GM12878 (cell line): ENCODE measurements around the gene ERC1. TPM values are rescaled to one million over a fixed set of nuclear protein-coding genes. Genes with fewer than 3 reads are reported as not detected.

Source experiments
- ATAC-seq: fragments of 200-7000 bp; cut with Tn5 transposase; 3 replicates; pipeline ENCODE4 v1.9.1; 2020; ENCODE audit warnings: mild to moderate bottlenecking, moderate library complexity
- BruUV-seq: library from RNA; stranded (reverse); fragments of 400-500 nt; replicated peaks from 2 replicates; lab custom pipeline; 2021; lab: Mats Ljungman, UMichigan
- CTCF ChIA-PET: fragments of 300-600 bp; sonication (Branson Sonifier 250); formaldehyde crosslinking; extraction: SDS; loops from one replicate; lab custom pipeline; 2021; ENCODE audit warnings: inconsistent platforms; lab: Yijun Ruan, JAX
- POLR2A ChIA-PET: fragments of 350-600 bp; formaldehyde crosslinking; extraction: SDS; loops from one replicate; lab custom pipeline; 2021; ENCODE audit warnings: inconsistent platforms; lab: Charles Lee
- RAD21 ChIA-PET: fragments of 300-600 bp; sonication (Branson Sonifier 250); formaldehyde crosslinking; loops from one replicate; lab custom pipeline; 2023; ENCODE audit warnings: antibody characterized with exemption; ENCODE audit not compliant: unreplicated experiment; lab: Charles Lee
- SMC1A ChIA-PET: fragments of 300-600 bp; sonication (Branson Sonifier 250); formaldehyde crosslinking; loops from one replicate; lab custom pipeline; 2023; ENCODE audit not compliant: unreplicated experiment, uncharacterized antibody; lab: Charles Lee
- DNase-seq: peaks from one replicate; pipeline ENCODE4 v3.0.0-alpha.2; 2011; ENCODE audit warnings: low read depth, low spot score
- FAIRE-seq: peaks from 3 replicates; lab custom pipeline; 2011; peaks lifted over from hg19 to GRCh38; lab: Jason Lieb, UNC
- H2AFZ ChIP-seq: 2 replicates; pipeline ENCODE4 v1.6.0; 2011; ENCODE audit warnings: low read depth, low read length, control low read depth; ENCODE audit not compliant: control insufficient read depth
- H3K27ac ChIP-seq: 2 replicates; pipeline ENCODE4 v1.5.1; 2011; ENCODE audit warnings: control low read depth; ENCODE audit not compliant: control insufficient read depth, insufficient read depth
- H3K27me3 ChIP-seq, 2 experiments: replicated peaks in 1 of 2; 2 replicates each; pipeline versions ENCODE4 v1.6.0 to v1.6.1; 2011; ENCODE audit warnings: low read length in 1 of 2; ENCODE audit not compliant: control insufficient read depth in 2 of 2, insufficient read depth in 2 of 2
- H3K36me3 ChIP-seq, 2 experiments: 2 replicates each; pipeline ENCODE4 v1.5.1; 2011; ENCODE audit warnings: low read length in 1 of 2; ENCODE audit not compliant: control insufficient read depth in 2 of 2, insufficient read depth in 2 of 2
- H3K4me1 ChIP-seq: 2 replicates; pipeline ENCODE4 v1.6.1; 2011; ENCODE audit warnings: mild to moderate bottlenecking, low read length, moderate library complexity, mixed read lengths; ENCODE audit not compliant: control insufficient read depth, insufficient read depth
- H3K4me2 ChIP-seq: 2 replicates; pipeline ENCODE4 v1.6.0; 2011; ENCODE audit warnings: control low read depth; ENCODE audit not compliant: control insufficient read depth, insufficient read depth
- H3K4me3 ChIP-seq: fragments of 200-600 bp; sonication (generic); 2 replicates; pipeline ENCODE4 v1.5.1; 2016
- H3K79me2 ChIP-seq: 2 replicates; pipeline ENCODE4 v1.6.0; 2011; ENCODE audit warnings: low read length; ENCODE audit not compliant: control insufficient read depth, insufficient read depth
- H3K9ac ChIP-seq: 2 replicates; pipeline ENCODE4 v1.8.0; 2011; ENCODE audit warnings: low read length, control low read depth, mixed read lengths; ENCODE audit not compliant: control insufficient read depth, insufficient read depth
- H3K9me3 ChIP-seq: replicated peaks from 3 replicates; pipeline ENCODE4 v1.5.1; 2011; ENCODE audit warnings: mild to moderate bottlenecking, low read length; ENCODE audit not compliant: control insufficient read depth, insufficient read depth
- H4K20me1 ChIP-seq: 2 replicates; pipeline ENCODE4 v1.6.0; 2011; ENCODE audit not compliant: control insufficient read depth, insufficient read depth
- CHD4 ChIP-seq: fragments of 200-600 bp; sonication (generic); IDR thresholded peaks from 2 replicates; pipeline ENCODE4 v1.6.1; 2016; ENCODE audit warnings: mild to moderate bottlenecking
- EED ChIP-seq: sonication (generic); IDR thresholded peaks from 2 replicates; pipeline ENCODE4 v1.6.1; 2016; ENCODE audit warnings: antibody characterized with exemption, low read depth
- JUNB ChIP-seq: IDR thresholded peaks from 2 replicates; pipeline ENCODE4 v1.6.1; 2016; ENCODE audit warnings: antibody characterized with exemption, mild to moderate bottlenecking
- MEF2B ChIP-seq: fragments of 450-650 bp; IDR thresholded peaks from 2 replicates; pipeline ENCODE4 v1.6.1; 2018; ENCODE audit warnings: mild to moderate bottlenecking, moderate library complexity; ENCODE audit not compliant: partially characterized antibody, poor library complexity, severe bottlenecking
- NBN ChIP-seq: fragments of 450-650 bp; IDR thresholded peaks from 2 replicates; pipeline ENCODE4 v1.6.1; 2016
- NFIC ChIP-seq: IDR thresholded peaks from 2 replicates; pipeline ENCODE4 v1.6.1; 2012; ENCODE audit warnings: low read depth, mild to moderate bottlenecking, inconsistent platforms, low read length, moderate library complexity
- SMC3 ChIP-seq: IDR thresholded peaks from 2 replicates; pipeline ENCODE4 v1.6.1; 2011; ENCODE audit warnings: low read length, improper control_type of control experiment, borderline replicate concordance
- SUPT20H ChIP-seq: IDR thresholded peaks from 2 replicates; pipeline ENCODE4 v1.6.1; 2011; ENCODE audit warnings: low read depth, mild to moderate bottlenecking, low read length, moderate library complexity, borderline replicate concordance; ENCODE audit not compliant: control insufficient read depth
- ZNF384 ChIP-seq: IDR thresholded peaks from 2 replicates; pipeline ENCODE4 v1.6.1; 2012; ENCODE audit warnings: low read depth, mild to moderate bottlenecking, low read length, improper control_type of control experiment, borderline replicate concordance
- WGBS: methylation state at CpG from one replicate; pipeline ENCODE4 v1.1.6; 2016; ENCODE audit warnings: low lambda C conversion rate; ENCODE audit not compliant: insufficient replicate concordance, insufficient coverage; ENCODE audit errors: missing lambda C conversion rate; 5-methylcytosine and 5-hydroxymethylcytosine counted together
- in situ Hi-C: fragments of 300-500 bp; cut with MboI; formaldehyde crosslinking; loops from 9 replicates; pipeline ENCODE4 v1.14.3; 2018; ENCODE audit warnings: mixed read lengths
- intact Hi-C: fragments of 100-400 bp; cut with micrococcal nuclease; formaldehyde crosslinking; loops from one replicate; pipeline ENCODE4 v1.14.2; 2022; ENCODE audit not compliant: unreplicated experiment
- polyA plus RNA-seq, 11 experiments: library from polyadenylated mRNA; depleted of rRNA in 4 of 11; unstranded in 6 of 11; stranded (reverse) in 5 of 11; fragments of >200 nt; fragmentation: Nextera tagmentation in 4 of 11; fragmentation: Illumina TruSeq in 1 of 11; extraction: Ambion mirVana in 4 of 11; extraction: Trizol in 1 of 11; gene quantifications; 1 replicate in 1 of 11; 2 replicates in 10 of 11; pipeline versions ENCODE4 v1.2.1 to v1.2.3, GENCODE V29; 2011 to 2016; ENCODE audit warnings: inconsistent platforms in 2 of 11, missing spikeins in 2 of 11, low read depth in 1 of 11
- total RNA-seq, 4 experiments: library from RNA; depleted of rRNA in 3 of 4; stranded (reverse); fragments of >200 nt in 3 of 4; fragmentation: Illumina TruSeq in 1 of 4; extraction: Trizol in 1 of 4; gene quantifications; 2 replicates each; pipeline versions ENCODE4 v1.2.1 to v1.2.3, GENCODE V29; 2013 to 2021
- TF ChIP-seq, protein P1 (sequence below): fragments of 450-650 bp; IDR thresholded peaks from 2 replicates; pipeline ENCODE4 v1.6.1; 2017; ENCODE audit warnings: borderline replicate concordance
- TF ChIP-seq, protein P2 (sequence below), 3 experiments: IDR thresholded peaks in 2 of 3; conservative IDR thresholded peaks in 1 of 3; 2 replicates each; pipeline ENCODE4 v1.5.1; 2011; ENCODE audit warnings: low read depth in 3 of 3, low read length in 3 of 3, mild to moderate bottlenecking in 3 of 3, control low read depth in 2 of 3, moderate library complexity in 2 of 3, inconsistent platforms in 1 of 3, mixed read lengths in 1 of 3; ENCODE audit not compliant: control insufficient read depth in 2 of 3, insufficient read depth in 1 of 3; ENCODE audit errors: extremely low read depth in 1 of 3

ERC1 gene
- total and polyA plus RNA-seq, 10 of the 15 experiments (the other 5 are each of a cell fraction or from before 2014, with no cell fraction given), result 0.75 to 8.0 (median 5.0) TPM

DNA sequence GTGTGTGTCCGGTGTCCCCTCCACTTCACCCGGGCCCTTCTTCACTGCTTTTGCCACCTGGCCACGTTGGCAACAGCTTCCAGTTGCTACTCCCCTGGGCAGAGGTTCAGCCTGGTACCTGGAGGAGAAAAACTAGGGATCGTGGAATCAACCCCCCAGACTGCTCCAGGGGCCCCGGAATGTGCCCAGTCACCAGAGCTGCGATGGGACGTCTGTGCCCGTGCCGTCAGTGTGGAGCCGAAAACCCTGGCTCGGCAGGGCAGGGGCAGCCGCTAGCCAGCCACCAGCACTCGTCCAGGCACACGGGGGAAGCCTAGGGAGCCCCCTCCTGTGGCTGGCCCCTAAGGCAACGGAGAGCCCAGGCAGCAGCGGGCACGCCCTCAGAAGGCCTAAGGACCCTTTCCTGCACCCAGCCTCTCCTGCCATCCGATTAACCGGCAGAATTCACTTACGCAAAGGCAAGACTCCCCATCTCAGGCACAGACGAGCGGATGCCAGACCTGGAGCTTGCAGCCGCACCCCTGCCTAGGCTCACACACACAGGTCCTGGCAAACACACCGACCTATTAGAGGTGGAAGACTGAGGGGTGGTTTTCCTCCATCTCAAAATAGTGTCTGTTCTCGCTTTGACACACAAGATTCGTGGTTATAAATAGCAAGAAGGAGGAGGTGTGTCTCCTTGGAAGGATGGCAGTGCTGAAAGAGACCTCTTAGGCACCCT is 540.8 kb downstream of the ERC1 start (continued):
- TF ChIP-seq ZNF384 (no peak), NBN (0 out of 2 replicates have a peak, but pooled peaks have one; percentile 12), EED (peak; percentile 58; the same call in 1 of the 2 replicates), SUPT20H (no peak)

DNA sequence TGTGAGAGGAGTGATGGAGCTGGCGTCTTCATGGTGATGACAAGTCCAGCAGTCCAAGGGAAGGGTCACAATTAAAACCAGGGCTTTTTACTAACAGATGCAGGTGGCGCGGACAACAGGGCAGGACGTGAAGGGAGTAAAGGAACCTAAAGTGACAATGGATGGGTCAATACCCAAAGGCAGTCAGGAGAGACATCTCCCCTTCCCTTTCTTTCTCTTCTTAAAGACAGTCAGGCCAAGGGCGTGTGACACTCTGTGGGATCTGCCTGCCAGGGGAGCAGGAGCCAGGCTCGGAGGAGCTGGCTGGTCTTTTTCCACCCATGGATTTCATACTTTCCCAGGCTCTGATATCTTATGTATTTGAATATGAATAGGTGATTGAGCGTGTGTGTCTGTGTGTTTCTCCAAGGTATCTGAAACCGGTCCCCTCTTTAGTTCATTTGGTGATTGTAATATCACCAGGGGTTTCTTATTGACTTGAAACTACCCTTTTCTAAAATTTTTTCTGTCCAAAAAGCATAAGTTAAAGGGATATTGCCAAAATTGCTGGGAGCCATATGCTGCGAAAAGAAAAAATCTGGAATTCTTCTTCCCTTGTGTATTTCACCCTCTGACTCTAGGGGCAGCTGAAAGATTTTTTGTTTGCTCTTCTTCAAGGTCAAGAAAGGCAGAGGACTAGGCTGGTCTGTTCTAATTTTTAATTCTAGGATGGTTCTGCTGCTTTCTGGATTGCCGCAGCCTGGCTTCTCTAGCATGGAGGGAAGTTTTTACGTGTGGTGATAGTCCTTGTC is 541.5 kb downstream of the ERC1 start:
- FAIRE-seq (peak; percentile 7), ATAC-seq (no peak), DNase-seq (no peak)
- Histone ChIP-seq H3K9me3 (no peaks in the 10 kb centered on the region), H3K79me2 (peaks cover 40% of the 10 kb centered on the region), H2AFZ (peak overlapping the region; percentile 85), H3K36me3 (no peaks in the 10 kb centered on the region), H3K4me2 (peak overlapping the region; percentile 100), H3K27me3 (peaks cover 0 to 5% of the 10 kb centered on the region in 2 experiments; a peak in 1 of 4 replicates), H3K4me1 (peaks cover 37% of the 10 kb centered on the region), H3K27ac (peak overlapping the region; percentile 81), H3K9ac (peak overlapping the region; percentile 66), H3K4me3 (peak overlapping the region; percentile 66), H4K20me1 (no peaks in the 10 kb centered on the region)
- CTCF ChIA-PET, result interaction anchor here (0.7 to 5.4 kb wide), 14 partner anchors 9 to 414 kb away, joined by 3 to 55 read pairs (median 5); no protein-coding TSS in a partner anchor
- intact Hi-C loops (loop anchor here (1.0 to 5.0 kb wide), 4 partner anchors 22 to 415 kb away; no protein-coding TSS in a partner anchor), in situ Hi-C loops (no loop called here)
- SMC1A ChIA-PET, result interaction anchor here (0.8 to 6.3 kb wide), 16 partner anchors 9 to 415 kb away, joined by 3 to 56 read pairs (median 8); no protein-coding TSS in a partner anchor
- RAD21 ChIA-PET, result interaction anchor here (0.6 to 6.3 kb wide), 12 partner anchors 14 to 414 kb away, joined by 3 to 55 read pairs (median 6); no protein-coding TSS in a partner anchor
- 31% methylated on average over 11 of the region's 11 CpGs for WGBS
- POLR2A ChIA-PET, result interaction anchor here (0.6 to 4.7 kb wide), 6 partner anchors 21 to 111 kb away, joined by 3 to 43 read pairs (median 3); no protein-coding TSS in a partner anchor
- TSS peak; percentile 38 for BruUV-seq
- TF ChIP-seq MEF2B (no peak), SMC3 (no peak), JUNB (0 out of 2 replicates have a peak, but pooled peaks have one; percentile 3), CHD4 (no peak), NFIC (no peak)
- TF ChIP-seq, protein P1, sequence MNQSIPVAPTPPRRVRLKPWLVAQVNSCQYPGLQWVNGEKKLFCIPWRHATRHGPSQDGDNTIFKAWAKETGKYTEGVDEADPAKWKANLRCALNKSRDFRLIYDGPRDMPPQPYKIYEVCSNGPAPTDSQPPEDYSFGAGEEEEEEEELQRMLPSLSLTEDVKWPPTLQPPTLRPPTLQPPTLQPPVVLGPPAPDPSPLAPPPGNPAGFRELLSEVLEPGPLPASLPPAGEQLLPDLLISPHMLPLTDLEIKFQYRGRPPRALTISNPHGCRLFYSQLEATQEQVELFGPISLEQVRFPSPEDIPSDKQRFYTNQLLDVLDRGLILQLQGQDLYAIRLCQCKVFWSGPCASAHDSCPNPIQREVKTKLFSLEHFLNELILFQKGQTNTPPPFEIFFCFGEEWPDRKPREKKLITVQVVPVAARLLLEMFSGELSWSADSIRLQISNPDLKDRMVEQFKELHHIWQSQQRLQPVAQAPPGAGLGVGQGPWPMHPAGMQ, result no peak
- TF ChIP-seq, protein P2, sequence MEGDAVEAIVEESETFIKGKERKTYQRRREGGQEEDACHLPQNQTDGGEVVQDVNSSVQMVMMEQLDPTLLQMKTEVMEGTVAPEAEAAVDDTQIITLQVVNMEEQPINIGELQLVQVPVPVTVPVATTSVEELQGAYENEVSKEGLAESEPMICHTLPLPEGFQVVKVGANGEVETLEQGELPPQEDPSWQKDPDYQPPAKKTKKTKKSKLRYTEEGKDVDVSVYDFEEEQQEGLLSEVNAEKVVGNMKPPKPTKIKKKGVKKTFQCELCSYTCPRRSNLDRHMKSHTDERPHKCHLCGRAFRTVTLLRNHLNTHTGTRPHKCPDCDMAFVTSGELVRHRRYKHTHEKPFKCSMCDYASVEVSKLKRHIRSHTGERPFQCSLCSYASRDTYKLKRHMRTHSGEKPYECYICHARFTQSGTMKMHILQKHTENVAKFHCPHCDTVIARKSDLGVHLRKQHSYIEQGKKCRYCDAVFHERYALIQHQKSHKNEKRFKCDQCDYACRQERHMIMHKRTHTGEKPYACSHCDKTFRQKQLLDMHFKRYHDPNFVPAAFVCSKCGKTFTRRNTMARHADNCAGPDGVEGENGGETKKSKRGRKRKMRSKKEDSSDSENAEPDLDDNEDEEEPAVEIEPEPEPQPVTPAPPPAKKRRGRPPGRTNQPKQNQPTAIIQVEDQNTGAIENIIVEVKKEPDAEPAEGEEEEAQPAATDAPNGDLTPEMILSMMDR (IDR thresholded peaks at IDR 0.05 in 2 of 3, conservative IDR thresholded peaks at IDR 0.05 in 1 of 3; ENCODE audit: control insufficient read depth in 2 of 3, extremely low read depth in 1 of 3, insufficient read depth in 1 of 3, low read depth in 3 of 3, low read length in 3 of 3), result peak in 1 of 3 experiments; percentile 8; a peak in 1 of 6 replicates
